Measurements from ENCODE around the gene LPIN2. TPM values are rescaled to one million over a fixed set of nuclear protein-coding genes. Genes with fewer than 3 reads are reported as not detected.

LPIN2 gene
- total and polyA plus RNA-seq, 2 of the 13 experiments (the other 11 are each of a cell fraction or from before 2014, with no cell fraction given), result 46.0 to 119 TPM

GRCh38 chr18:3051718-3052410 is 38.9 kb upstream of the LPIN2 start (continued):
- TF ChIP-seq, protein P1, sequence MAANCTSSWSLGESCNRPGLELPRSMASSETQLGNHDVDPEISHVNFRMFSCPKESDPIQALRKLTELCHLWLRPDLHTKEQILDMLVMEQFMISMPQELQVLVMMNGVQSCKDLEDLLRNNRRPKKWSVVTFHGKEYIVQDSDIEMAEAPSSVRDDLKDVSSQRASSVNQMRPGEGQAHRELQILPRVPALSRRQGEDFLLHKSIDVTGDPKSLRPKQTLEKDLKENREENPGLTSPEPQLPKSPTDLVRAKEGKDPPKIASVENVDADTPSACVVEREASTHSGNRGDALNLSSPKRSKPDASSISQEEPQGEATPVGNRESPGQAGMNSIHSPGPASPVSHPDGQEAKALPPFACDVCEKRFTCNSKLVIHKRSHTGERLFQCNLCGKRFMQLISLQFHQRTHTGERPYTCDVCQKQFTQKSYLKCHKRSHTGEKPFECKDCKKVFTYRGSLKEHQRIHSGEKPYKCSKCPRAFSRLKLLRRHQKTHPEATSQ (CRISPR knock-in tag; IDR thresholded peaks at IDR 0.05; ENCODE audit: borderline replicate concordance), result peak; percentile 83; the same call in 1 of the 2 replicates
- TF ChIP-seq, protein P2, sequence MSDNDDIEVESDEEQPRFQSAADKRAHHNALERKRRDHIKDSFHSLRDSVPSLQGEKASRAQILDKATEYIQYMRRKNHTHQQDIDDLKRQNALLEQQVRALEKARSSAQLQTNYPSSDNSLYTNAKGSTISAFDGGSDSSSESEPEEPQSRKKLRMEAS (IDR thresholded peaks at IDR 0.05), result peak; percentile 78
- TF ChIP-seq JUNB (CRISPR knock-in tag; IDR thresholded peaks at IDR 0.05; ENCODE audit: borderline replicate concordance) (peak; percentile 74), LCORL (IDR thresholded peaks at IDR 0.05) (peak; percentile 68), LCORL (CRISPR knock-in tag; IDR thresholded peaks at IDR 0.05) (peak; percentile 74; the same call in 1 of the 2 replicates), CBX1 (IDR thresholded peaks at IDR 0.05; ENCODE audit: low read depth) (no peak), PPARG (CRISPR knock-in tag; conservative IDR thresholded peaks at IDR 0.05) (peak; percentile 85), ZNF205 (CRISPR knock-in tag; IDR thresholded peaks at IDR 0.05) (peak; percentile 56; the same call in 1 of the 2 replicates), FOXK2 (IDR thresholded peaks at IDR 0.05) (peak; percentile 87), CSRNP1 (CRISPR knock-in tag; IDR thresholded peaks at IDR 0.05) (peak; percentile 86), ZNF772 (CRISPR knock-in tag; IDR thresholded peaks at IDR 0.05) (0 out of 2 replicates have a peak, but pooled peaks have one; percentile 56), PATZ1 (CRISPR knock-in tag; IDR thresholded peaks at IDR 0.05) (peak; percentile 84), ZNF20 (CRISPR knock-in tag; IDR thresholded peaks at IDR 0.05) (no peak), HNF4G (IDR thresholded peaks at IDR 0.05; ENCODE audit: borderline replicate concordance, low read depth, low read length) (peak; percentile 95), HNF4G (CRISPR knock-in tag; IDR thresholded peaks at IDR 0.05; ENCODE audit: borderline replicate concordance, low read depth) (peak; percentile 88; the same call in 1 of the 2 replicates), GATAD2A (CRISPR knock-in tag; IDR thresholded peaks at IDR 0.05) (peak; percentile 99), ZNF180 (CRISPR knock-in tag; IDR thresholded peaks at IDR 0.05; ENCODE audit: borderline replicate concordance, low read depth) (no peak), ATF1 (CRISPR knock-in tag; IDR thresholded peaks at IDR 0.05) (peak; percentile 71; the same call in 1 of the 2 replicates)
- TF ChIP-seq, protein P3, sequence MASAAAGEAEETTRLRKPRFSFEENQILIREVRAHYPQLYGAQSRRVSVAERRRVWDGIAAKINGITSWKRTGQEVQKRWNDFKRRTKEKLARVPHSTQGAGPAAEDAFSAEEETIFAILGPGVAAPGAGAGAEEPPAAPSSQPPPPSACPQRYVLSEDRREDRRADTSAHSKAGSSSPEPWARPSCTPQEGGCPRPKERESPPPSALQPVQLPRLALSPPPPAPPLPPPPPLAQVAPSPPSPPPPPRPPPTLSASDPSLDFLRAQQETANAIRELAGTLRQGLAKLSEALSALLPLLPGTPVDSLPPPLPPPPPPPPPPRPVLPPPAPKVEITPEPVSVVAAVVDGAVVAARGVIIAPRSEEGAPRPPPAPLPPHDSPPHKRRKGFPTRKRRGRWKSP (CRISPR knock-in tag; IDR thresholded peaks at IDR 0.05), result peak; percentile 57; the same call in 1 of the 2 replicates

Measured in HepG2 (cell line).